HepG2 (cell line): Measurements from ENCODE around the gene DEPDC1B. TPM values are rescaled to one million over a fixed set of nuclear protein-coding genes. Genes with fewer than 3 reads are reported as not detected.
A peak's percentile ranks its signal among the peaks of the same experiment; 100 is the strongest.

Experiments
- FOXP4 ChIP-seq: sonication (generic); formaldehyde crosslinking; IDR thresholded peaks from 2 replicates; pipeline ENCODE4 v1.4.0; 2020; ENCODE audit warnings: missing genetic modification reagents
- GLI4 ChIP-seq: sonication (generic); formaldehyde crosslinking; IDR thresholded peaks from 2 replicates; pipeline ENCODE4 v1.5.1; 2020; ENCODE audit warnings: missing genetic modification reagents, mild to moderate bottlenecking, moderate library complexity, borderline replicate concordance
- RCOR2 ChIP-seq: IDR thresholded peaks from 2 replicates; pipeline ENCODE4 v1.6.1; 2016; ENCODE audit warnings: missing biosample characterization, missing genetic modification reagents
- TSC22D2 ChIP-seq: sonication (generic); formaldehyde crosslinking; IDR thresholded peaks from 2 replicates; pipeline ENCODE4 v1.5.1; 2020; ENCODE audit warnings: missing genetic modification reagents, mild to moderate bottlenecking, borderline replicate concordance
- ZHX2 ChIP-seq, 2 experiments: sonication (generic) in 1 of 2; formaldehyde crosslinking in 1 of 2; IDR thresholded peaks; 2 replicates each; pipeline versions ENCODE4 v1.6.1 to v1.9.0; 2014 to 2022; ENCODE audit warnings: antibody characterized with exemption in 1 of 2, borderline replicate concordance in 1 of 2, inconsistent platforms in 1 of 2, low read depth in 1 of 2, missing genetic modification reagents in 1 of 2
- ZNF232 ChIP-seq: sonication (generic); formaldehyde crosslinking; IDR thresholded peaks from 2 replicates; pipeline ENCODE4 v1.4.0; 2020; ENCODE audit warnings: missing genetic modification reagents, borderline replicate concordance
- ZNF572 ChIP-seq: sonication (generic); formaldehyde crosslinking; IDR thresholded peaks from 2 replicates; pipeline ENCODE4 v1.5.1; 2020; ENCODE audit warnings: mild to moderate bottlenecking, missing genetic modification reagents
- ZNF615 ChIP-seq: sonication (generic); formaldehyde crosslinking; IDR thresholded peaks from 2 replicates; pipeline ENCODE4 v1.5.0; 2020; ENCODE audit warnings: mild to moderate bottlenecking, missing genetic modification reagents, borderline replicate concordance
- polyA plus RNA-seq, 8 experiments: library from polyadenylated mRNA; depleted of rRNA in 3 of 8; stranded (reverse) in 7 of 8; unstranded in 1 of 8; fragments of >200 nt; fragmentation: Illumina TruSeq in 4 of 8; extraction: Trizol in 4 of 8; gene quantifications; 2 replicates each; pipeline versions ENCODE4 v1.2.1 to v1.2.3, GENCODE V29; 2011 to 2016; ENCODE audit warnings: low read depth in 4 of 8, missing spikeins in 1 of 8, mixed read lengths in 1 of 8; ENCODE audit not compliant: insufficient read depth in 1 of 8
- total RNA-seq, 5 experiments: library from RNA; depleted of rRNA; stranded (reverse); fragments of >200 nt; fragmentation: Illumina TruSeq; extraction: Trizol; gene quantifications; 2 replicates each; pipeline ENCODE4 v1.2.3, GENCODE V29; 2016; ENCODE audit warnings: low read depth in 1 of 5
- TF ChIP-seq, protein P1 (sequence below): sonication (generic); formaldehyde crosslinking; IDR thresholded peaks from 2 replicates; pipeline ENCODE4 v1.4.0; 2020; ENCODE audit warnings: mild to moderate bottlenecking, missing genetic modification reagents

Gene DEPDC1B
- total and polyA plus RNA-seq, 2 of the 13 experiments (the other 11 are each of a cell fraction or from before 2014, with no cell fraction given): 29.5 to 51.3 TPM

GRCh38 chr5:60699609-60700415 is at the start of gene DEPDC1B (continued):
- 0 out of 2 replicates have a peak, but pooled peaks have one; percentile 13 for TF ChIP-seq FOXP4
- peak; percentile 81; the same call in 1 of the 2 replicates for TF ChIP-seq GLI4 (CRISPR knock-in tag)
- no peak; the same call in 1 of the 2 replicates for TF ChIP-seq ZNF572
- TF ChIP-seq, protein P1, sequence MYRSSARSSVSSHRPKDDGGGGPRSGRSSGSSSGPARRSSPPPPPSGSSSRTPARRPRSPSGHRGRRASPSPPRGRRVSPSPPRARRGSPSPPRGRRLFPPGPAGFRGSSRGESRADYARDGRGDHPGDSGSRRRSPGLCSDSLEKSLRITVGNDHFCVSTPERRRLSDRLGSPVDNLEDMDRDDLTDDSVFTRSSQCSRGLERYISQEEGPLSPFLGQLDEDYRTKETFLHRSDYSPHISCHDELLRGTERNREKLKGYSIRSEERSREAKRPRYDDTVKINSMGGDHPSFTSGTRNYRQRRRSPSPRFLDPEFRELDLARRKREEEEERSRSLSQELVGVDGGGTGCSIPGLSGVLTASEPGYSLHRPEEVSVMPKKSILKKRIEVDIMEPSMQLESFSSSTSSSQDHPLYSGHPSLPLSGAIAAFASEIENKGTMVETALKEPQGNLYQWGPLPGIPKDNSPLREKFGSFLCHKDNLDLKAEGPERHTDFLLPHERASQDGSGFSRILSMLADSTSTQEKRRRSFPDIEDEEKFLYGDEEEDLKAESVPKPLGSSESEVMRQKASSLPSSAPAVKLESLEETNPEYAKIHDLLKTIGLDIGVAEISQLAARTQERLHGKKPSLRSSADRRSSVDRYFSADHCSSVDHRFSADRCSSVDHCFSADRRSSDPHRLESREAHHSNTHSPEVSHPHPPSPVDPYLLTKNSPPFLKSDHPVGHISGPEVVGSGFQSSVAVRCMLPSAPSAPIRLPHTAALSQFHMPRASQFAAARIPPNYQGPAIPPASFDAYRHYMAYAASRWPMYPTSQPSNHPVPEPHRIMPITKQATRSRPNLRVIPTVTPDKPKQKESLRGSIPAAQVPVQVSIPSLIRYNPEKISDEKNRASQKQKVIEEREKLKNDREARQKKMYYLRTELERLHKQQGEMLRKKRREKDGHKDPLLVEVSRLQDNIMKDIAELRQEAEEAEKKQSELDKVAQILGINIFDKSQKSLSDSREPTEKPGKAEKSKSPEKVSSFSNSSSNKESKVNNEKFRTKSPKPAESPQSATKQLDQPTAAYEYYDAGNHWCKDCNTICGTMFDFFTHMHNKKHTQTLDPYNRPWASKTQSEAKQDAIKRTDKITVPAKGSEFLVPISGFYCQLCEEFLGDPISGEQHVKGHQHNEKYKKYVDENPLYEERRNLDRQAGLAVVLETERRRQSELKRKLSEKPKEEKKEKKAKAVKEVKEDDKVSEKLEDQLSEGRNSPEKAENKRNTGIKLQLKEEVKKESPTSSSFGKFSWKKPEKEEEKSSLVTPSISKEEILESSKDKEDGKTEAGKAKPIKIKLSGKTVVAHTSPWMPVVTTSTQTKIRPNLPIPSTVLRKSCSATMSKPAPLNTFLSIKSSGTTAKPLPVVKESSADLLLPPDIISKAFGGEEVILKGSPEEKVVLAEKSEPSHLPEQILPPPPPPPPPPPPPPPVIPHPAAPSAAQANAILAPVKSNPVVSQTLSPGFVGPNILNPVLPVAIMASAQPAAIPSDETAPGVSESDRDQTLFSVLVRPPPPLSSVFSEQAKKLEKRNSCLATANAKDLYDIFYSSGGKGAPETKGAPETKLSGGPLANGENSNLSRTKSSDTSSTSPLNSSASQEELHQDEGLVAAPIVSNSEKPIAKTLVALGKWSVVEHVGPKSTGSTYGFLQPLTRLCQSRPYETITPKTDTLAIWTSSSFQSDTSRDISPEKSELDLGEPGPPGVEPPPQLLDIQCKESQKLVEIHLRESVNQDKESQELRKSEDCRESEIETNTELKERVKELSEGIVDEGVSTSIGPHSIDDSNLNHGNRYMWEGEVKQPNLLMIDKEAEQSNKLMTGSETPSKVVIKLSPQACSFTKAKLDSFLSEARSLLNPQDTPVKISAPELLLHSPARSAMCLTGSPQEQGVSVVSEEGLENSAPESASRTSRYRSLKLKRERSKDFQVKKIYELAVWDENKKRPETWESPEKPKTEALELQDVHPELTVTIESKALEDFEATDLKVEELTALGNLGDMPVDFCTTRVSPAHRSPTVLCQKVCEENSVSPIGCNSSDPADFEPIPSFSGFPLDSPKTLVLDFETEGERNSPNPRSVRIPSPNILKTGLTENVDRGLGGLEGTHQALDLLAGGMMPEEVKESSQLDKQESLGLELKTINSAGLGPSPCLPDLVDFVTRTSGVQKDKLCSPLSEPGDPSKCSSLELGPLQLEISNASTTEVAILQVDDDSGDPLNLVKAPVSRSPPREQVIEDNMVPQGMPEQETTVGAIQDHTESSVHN (CRISPR knock-in tag): peak; percentile 55; the same call in 1 of the 2 replicates
- no peak for TF ChIP-seq ZNF615
- no peak; the same call in 1 of the 2 replicates for TF ChIP-seq TSC22D2 (CRISPR knock-in tag)
- TF ChIP-seq ZNF232 (CRISPR knock-in tag): no peak; the same call in 1 of the 2 replicates
- TF ChIP-seq RCOR2 (CRISPR knock-in tag): 0 out of 2 replicates have a peak, but pooled peaks have one; percentile 45
- TF ChIP-seq ZHX2 (IDR thresholded peaks at IDR 0.05; ENCODE audit: low read depth): peak; percentile 80; the same call in 1 of the 2 replicates
- 0 out of 2 replicates have a peak, but pooled peaks have one; percentile 24 for TF ChIP-seq ZHX2 (CRISPR knock-in tag; IDR thresholded peaks at IDR 0.05; ENCODE audit: borderline replicate concordance)
